ENCODE results near the gene SMOC2. TPM values are rescaled to one million over a fixed set of nuclear protein-coding genes. Genes with fewer than 3 reads are reported as not detected.

SMOC2 gene
- total RNA-seq, 1 experiment from 2014 or later: not detected

DNA sequence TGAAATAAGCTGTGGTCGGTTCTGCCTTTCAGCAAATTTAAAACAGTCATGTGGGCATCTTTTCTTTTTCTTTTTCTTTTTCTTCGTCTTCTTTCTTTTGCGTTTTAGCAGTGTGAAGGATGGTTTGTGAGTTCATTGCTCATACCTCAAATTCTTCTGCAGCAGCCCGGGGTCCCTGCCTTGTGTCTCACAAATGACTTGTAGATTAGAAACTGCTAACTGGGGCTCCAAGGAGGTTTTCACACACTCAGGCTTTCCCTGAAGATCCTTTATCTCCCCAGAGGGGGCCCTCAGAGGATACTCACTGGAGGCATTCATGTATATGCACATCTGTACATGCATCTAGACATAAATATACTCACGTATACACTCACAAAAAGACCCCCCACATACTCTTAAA, 1.7 kb downstream of the SMOC2 start:
- H3K27ac ChIP-seq: no peak overlapping the region
- H3K36me3 ChIP-seq: no peaks in the 10 kb centered on the region
- H3K27me3 ChIP-seq (replicated peaks): no peaks in the 10 kb centered on the region
- H3K4me1 ChIP-seq (replicated peaks): no peaks in the 10 kb centered on the region
- H3K4me3 ChIP-seq: no peak overlapping the region
- 0 out of 2 replicates have a peak, but pooled peaks cover 2% of the 10 kb centered on the region for H3K9me3 ChIP-seq (replicated peaks)
- DNase-seq (ENCODE audit: low read depth in 1 of 2, low spot score in 2 of 2): no peak

- Histone ChIP-seq H3K9me3 (replicated peaks) (0 out of 2 replicates have a peak, but pooled peaks cover 2% of the 10 kb centered on the region), H3K27me3 (replicated peaks) (no peaks in the 10 kb centered on the region), H3K4me3 (no peak overlapping the region), H3K27ac (no peak overlapping the region), H3K4me1 (replicated peaks) (no peaks in the 10 kb centered on the region), H3K36me3 (no peaks in the 10 kb centered on the region)
- DNase-seq (ENCODE audit: low read depth in 1 of 2, low spot score in 2 of 2): no peak
Observed at GRCh38 chr6:168447282-168447681, 6.3 kb downstream of the SMOC2 start.

GRCh38 chr6:168447700-168448099, 6.7 kb downstream of the SMOC2 start:
- Histone ChIP-seq H3K4me1 (replicated peaks) (no peaks in the 10 kb centered on the region), H3K9me3 (replicated peaks) (0 out of 2 replicates have a peak, but pooled peaks cover 2% of the 10 kb centered on the region), H3K4me3 (no peak overlapping the region), H3K36me3 (no peaks in the 10 kb centered on the region), H3K27ac (no peak overlapping the region), H3K27me3 (replicated peaks) (no peaks in the 10 kb centered on the region)
- no peak for DNase-seq (ENCODE audit: low read depth in 1 of 2, low spot score in 2 of 2)

DNA sequence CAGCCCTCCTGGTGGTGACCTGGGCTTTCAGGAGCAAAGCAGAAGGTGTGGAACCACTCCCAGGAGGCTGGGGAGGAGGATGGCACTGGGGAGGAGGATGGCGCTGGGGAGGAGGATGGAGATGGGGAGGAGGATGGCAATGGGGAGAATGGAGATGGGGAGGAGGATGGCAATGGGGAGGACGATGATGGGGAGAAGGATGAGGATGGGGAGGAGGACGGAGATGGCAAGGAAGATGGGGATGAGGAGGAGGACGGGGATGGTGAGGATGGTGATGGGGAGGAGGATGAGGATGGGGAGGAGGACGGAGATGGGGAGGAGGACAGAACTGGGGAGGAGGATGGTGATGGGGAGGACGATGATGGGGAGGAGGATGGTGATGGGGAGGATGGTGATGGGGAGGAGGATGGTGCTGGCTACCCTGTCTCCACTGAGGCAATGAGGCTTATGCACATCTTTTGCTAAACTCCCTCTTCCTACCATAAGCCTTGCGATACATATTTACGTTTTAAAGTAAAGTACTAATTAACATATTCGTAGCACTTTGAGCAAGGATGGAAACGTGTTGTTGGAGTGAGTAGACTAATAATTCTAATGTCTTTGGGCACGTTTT, 7.4 kb downstream of the SMOC2 start:
- DNase-seq (ENCODE audit: low read depth in 1 of 2, low spot score in 2 of 2): no peak
- Histone ChIP-seq H3K9me3 (replicated peaks) (0 out of 2 replicates have a peak, but pooled peaks cover 3% of the 10 kb centered on the region), H3K27me3 (replicated peaks) (no peaks in the 10 kb centered on the region), H3K4me1 (replicated peaks) (no peaks in the 10 kb centered on the region), H3K4me3 (no peak overlapping the region), H3K36me3 (no peaks in the 10 kb centered on the region), H3K27ac (no peak overlapping the region)

GRCh38 chr6:168450917-168451316, 9.9 kb downstream of the SMOC2 start:
- H3K4me1 ChIP-seq (replicated peaks): no peaks in the 10 kb centered on the region
- H3K4me3 ChIP-seq: no peak overlapping the region
- DNase-seq (ENCODE audit: low read depth in 1 of 2, low spot score in 2 of 2): no peak
- H3K27ac ChIP-seq: no peak overlapping the region
- no peaks in the 10 kb centered on the region for H3K27me3 ChIP-seq (replicated peaks)
- H3K36me3 ChIP-seq: no peaks in the 10 kb centered on the region
- peaks cover 6% of the 10 kb centered on the region; the same call in 1 of the 2 replicates for H3K9me3 ChIP-seq (replicated peaks)

DNA sequence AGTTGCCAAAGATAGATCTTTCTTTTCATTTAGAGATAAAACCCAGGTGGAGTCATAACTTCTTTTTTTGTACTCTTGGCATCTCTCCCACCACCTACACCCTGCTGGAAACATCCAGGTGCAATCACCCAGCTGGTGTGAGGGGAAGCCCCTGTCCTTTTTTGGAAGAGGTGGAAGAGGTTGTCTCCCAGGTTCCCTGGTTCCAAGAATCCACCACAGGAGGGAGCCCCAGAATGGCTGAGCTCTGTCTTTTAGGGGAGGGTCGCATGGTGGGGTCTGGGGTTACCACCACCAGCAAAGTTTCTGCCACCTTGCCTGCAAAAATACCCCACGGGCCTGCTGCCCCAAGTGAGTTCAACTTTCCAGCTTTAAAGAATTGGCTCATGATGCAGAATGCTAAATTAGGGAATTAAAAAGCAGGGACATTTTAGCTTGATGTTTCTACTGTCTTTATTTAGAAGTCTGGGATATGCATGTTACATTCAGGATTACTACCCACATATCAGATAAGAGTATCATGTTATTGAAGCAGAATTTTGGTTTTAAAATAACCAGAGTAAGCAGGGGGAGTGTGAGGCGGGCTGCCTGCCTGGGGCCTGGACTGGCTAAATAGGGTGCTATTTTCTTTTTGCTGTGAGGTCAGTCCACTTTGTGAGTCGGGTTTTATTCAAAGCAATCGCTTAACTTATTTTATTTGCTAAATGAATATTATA, 11.0 kb downstream of the SMOC2 start:
- Histone ChIP-seq H3K27me3 (replicated peaks) (no peaks in the 10 kb centered on the region), H3K27ac (no peak overlapping the region), H3K36me3 (no peaks in the 10 kb centered on the region), H3K4me1 (replicated peaks) (no peaks in the 10 kb centered on the region), H3K4me3 (no peak overlapping the region), H3K9me3 (replicated peaks) (peaks cover 6% of the 10 kb centered on the region; the same call in 1 of the 2 replicates)
- DNase-seq (ENCODE audit: low read depth in 1 of 2, low spot score in 2 of 2): no peak

GRCh38 chr6:168452685-168453377, 11.8 kb downstream of the SMOC2 start:
- H3K36me3 ChIP-seq: no peaks in the 10 kb centered on the region
- no peaks in the 10 kb centered on the region for H3K4me1 ChIP-seq (replicated peaks)
- peaks cover 4% of the 10 kb centered on the region; the same call in 1 of the 2 replicates for H3K9me3 ChIP-seq (replicated peaks)
- no peak for DNase-seq (ENCODE audit: low read depth in 1 of 2, low spot score in 2 of 2)
- H3K4me3 ChIP-seq: no peak overlapping the region
- no peaks in the 10 kb centered on the region for H3K27me3 ChIP-seq (replicated peaks)
- H3K27ac ChIP-seq: no peak overlapping the region

DNA sequence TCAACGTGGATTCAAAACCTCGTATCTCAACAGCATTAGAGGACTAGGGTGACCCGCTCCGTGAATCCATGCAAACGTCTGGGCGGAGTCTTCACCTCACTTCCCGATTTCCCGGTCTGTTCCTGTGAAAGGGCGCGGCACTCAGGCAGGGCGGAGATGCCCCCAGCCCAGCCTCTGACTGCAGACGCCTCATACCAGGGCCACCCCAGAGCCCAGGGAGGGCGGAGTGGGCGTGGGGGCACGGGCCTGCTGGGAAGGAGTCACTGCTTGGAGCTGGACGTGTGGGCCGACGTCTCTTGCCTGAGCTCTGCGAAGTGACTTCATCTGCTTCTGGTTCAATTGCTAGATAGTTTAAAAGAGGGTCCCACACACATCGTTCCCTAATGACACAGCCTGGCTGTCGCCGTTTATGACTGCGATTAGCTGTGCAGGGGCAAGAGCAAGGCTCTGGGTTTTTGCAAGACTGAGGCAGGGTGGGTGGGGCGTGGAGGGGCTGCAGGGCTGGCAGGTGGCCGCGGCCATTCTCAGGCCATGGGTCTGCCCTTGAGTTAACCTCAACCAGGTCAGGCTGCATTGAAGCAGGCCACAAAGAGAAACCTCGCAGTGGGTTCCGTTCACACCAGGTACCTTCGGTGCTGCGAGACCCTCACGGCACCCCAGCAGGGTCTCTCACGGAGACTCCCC, 15.0 kb downstream of the SMOC2 start:
- Histone ChIP-seq H3K36me3 (no peaks in the 10 kb centered on the region), H3K4me3 (no peak overlapping the region), H3K27ac (no peak overlapping the region), H3K9me3 (replicated peaks) (peaks cover 10% of the 10 kb centered on the region), H3K4me1 (replicated peaks) (no peaks in the 10 kb centered on the region), H3K27me3 (replicated peaks) (no peaks in the 10 kb centered on the region)
- no peak for DNase-seq (ENCODE audit: low read depth in 1 of 2, low spot score in 2 of 2)

- no peak overlapping the region for H3K27ac ChIP-seq
- peaks cover 11% of the 10 kb centered on the region for H3K9me3 ChIP-seq (replicated peaks)
- DNase-seq (ENCODE audit: low read depth in 1 of 2, low spot score in 2 of 2): no peak
- no peaks in the 10 kb centered on the region for H3K27me3 ChIP-seq (replicated peaks)
- H3K4me3 ChIP-seq: no peak overlapping the region
- no peaks in the 10 kb centered on the region for H3K36me3 ChIP-seq
- H3K4me1 ChIP-seq (replicated peaks): no peaks in the 10 kb centered on the region
Observed at GRCh38 chr6:168456907-168457652, 16.1 kb downstream of the SMOC2 start.

GRCh38 chr6:168457653-168457934, 16.6 kb downstream of the SMOC2 start:
- Histone ChIP-seq H3K27me3 (replicated peaks) (no peaks in the 10 kb centered on the region), H3K9me3 (replicated peaks) (peaks cover 11% of the 10 kb centered on the region)

GRCh38 chr6:168458101-168458500, 17.1 kb downstream of the SMOC2 start:
- Histone ChIP-seq H3K36me3 (no peaks in the 10 kb centered on the region), H3K4me1 (replicated peaks) (no peaks in the 10 kb centered on the region), H3K27ac (no peak overlapping the region), H3K27me3 (replicated peaks) (no peaks in the 10 kb centered on the region), H3K9me3 (replicated peaks) (peaks cover 11% of the 10 kb centered on the region), H3K4me3 (no peak overlapping the region)
- no peak for DNase-seq (ENCODE audit: low read depth in 1 of 2, low spot score in 2 of 2)

More at GRCh38 chr6:168457653-168457934, 16.6 kb downstream of the SMOC2 start:
- Histone ChIP-seq H3K27ac (no peak overlapping the region), H3K4me3 (no peak overlapping the region), H3K36me3 (no peaks in the 10 kb centered on the region), H3K4me1 (replicated peaks) (no peaks in the 10 kb centered on the region)
- DNase-seq (ENCODE audit: low read depth in 1 of 2, low spot score in 2 of 2): no peak

DNA sequence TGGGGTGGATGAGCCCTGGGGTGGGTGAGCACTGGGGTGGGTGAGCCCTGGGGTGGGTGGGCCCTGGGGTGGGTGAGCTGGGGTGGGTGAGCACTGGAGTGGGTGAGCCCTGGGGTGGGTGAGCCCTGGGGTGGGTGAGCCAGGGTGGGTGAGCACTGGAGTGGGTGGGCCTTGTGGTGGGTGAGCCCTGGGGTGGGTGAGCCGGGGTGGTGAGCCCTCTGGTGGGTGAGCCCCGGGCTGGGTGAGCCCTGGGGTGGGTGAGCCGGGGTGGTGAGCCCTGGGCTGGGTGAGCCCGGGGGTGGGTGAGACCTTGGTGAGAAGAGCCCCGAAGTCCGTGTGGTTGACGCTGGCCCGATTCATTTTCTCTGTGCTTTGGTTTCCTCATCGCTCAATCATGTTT, 18.6 kb downstream of the SMOC2 start:
- Histone ChIP-seq H3K27ac (no peak overlapping the region), H3K4me1 (replicated peaks) (no peaks in the 10 kb centered on the region), H3K27me3 (replicated peaks) (no peaks in the 10 kb centered on the region), H3K9me3 (replicated peaks) (peaks cover 7% of the 10 kb centered on the region), H3K4me3 (no peak overlapping the region), H3K36me3 (no peaks in the 10 kb centered on the region)
- DNase-seq (ENCODE audit: low read depth in 1 of 2, low spot score in 2 of 2): no peak

DNA sequence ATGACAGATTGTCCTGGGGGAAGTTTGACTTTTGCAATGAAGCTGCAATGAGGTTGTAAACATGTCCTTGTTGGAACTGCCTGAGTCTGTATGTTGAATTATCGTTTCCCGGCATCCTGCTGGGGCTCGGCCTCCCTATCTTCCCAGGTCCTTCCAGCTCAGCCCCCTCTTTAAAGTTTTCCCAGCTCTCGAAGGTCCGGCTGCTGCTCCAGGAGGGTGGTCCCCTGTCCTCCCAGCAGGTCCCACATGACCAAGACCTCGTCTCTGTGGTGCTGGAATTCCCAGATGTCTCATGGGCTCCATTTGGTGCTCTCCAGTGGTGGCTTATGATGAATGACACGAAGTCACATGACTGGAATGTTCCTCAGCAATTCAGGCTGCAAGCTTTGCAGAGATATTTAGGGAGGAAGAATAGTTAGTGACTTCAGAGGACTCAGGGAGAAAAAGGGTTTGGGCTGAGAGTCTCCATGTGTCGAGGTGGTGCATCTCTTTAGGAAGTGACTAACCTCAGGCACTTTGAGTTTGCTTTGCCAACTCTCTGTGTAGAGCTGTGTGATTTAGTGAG, 21.4 kb downstream of the SMOC2 start:
- no peaks in the 10 kb centered on the region for H3K27me3 ChIP-seq (replicated peaks)
- H3K4me1 ChIP-seq (replicated peaks): no peaks in the 10 kb centered on the region
- peaks cover 7% of the 10 kb centered on the region; the same call in 1 of the 2 replicates for H3K9me3 ChIP-seq (replicated peaks)
- H3K36me3 ChIP-seq: no peaks in the 10 kb centered on the region
- H3K27ac ChIP-seq: no peak overlapping the region
- no peak for DNase-seq (ENCODE audit: low read depth in 1 of 2, low spot score in 2 of 2)
- no peak overlapping the region for H3K4me3 ChIP-seq
